HEK293 (cell line): ENCODE measurements around the gene SMPD3.

Experiments used
- REST ChIP-seq: fragments of 450-650 bp; formaldehyde crosslinking; IDR thresholded peaks from 2 replicates; pipeline ENCODE4 v1.5.1; 2016; ENCODE audit warnings: missing biosample characterization, missing genetic modification characterization
- TRIM28 ChIP-seq: IDR thresholded peaks from 2 replicates; pipeline ENCODE4 v1.6.1; 2011; ENCODE audit warnings: low read length, control low read depth, borderline replicate concordance
- ZBTB21 ChIP-seq: fragments of 450-650 bp; formaldehyde crosslinking; IDR thresholded peaks from 2 replicates; pipeline ENCODE4 v1.5.1; 2017; ENCODE audit warnings: missing biosample characterization, missing genetic modification characterization
- ZNF157 ChIP-seq: fragments of 450-650 bp; formaldehyde crosslinking; IDR thresholded peaks from 2 replicates; pipeline ENCODE4 v1.5.1; 2016; ENCODE audit warnings: missing biosample characterization, missing genetic modification characterization
- ZNF292 ChIP-seq: fragments of 450-650 bp; formaldehyde crosslinking; IDR thresholded peaks from 2 replicates; pipeline ENCODE4 v1.5.1; 2016; ENCODE audit warnings: low read depth, missing biosample characterization, missing genetic modification characterization, borderline replicate concordance
- ZNF776 ChIP-seq: fragments of 450-650 bp; formaldehyde crosslinking; IDR thresholded peaks from 2 replicates; pipeline ENCODE4 v1.5.0; 2017; ENCODE audit warnings: missing biosample characterization, missing genetic modification characterization, borderline replicate concordance
- ZSCAN18 ChIP-seq: fragments of 450-650 bp; formaldehyde crosslinking; IDR thresholded peaks from 2 replicates; pipeline ENCODE4 v1.5.1; 2016; ENCODE audit warnings: missing biosample characterization, missing genetic modification characterization
- ZSCAN30 ChIP-seq: fragments of 450-650 bp; IDR thresholded peaks from 2 replicates; pipeline ENCODE4 v1.5.1; 2018; ENCODE audit warnings: missing biosample characterization, mild to moderate bottlenecking, missing genetic modification characterization, moderate library complexity
- TF ChIP-seq, protein P1 (sequence below): fragments of 450-650 bp; formaldehyde crosslinking; IDR thresholded peaks from 2 replicates; pipeline ENCODE4 v1.5.1; 2016; ENCODE audit warnings: missing biosample characterization, missing genetic modification characterization

DNA sequence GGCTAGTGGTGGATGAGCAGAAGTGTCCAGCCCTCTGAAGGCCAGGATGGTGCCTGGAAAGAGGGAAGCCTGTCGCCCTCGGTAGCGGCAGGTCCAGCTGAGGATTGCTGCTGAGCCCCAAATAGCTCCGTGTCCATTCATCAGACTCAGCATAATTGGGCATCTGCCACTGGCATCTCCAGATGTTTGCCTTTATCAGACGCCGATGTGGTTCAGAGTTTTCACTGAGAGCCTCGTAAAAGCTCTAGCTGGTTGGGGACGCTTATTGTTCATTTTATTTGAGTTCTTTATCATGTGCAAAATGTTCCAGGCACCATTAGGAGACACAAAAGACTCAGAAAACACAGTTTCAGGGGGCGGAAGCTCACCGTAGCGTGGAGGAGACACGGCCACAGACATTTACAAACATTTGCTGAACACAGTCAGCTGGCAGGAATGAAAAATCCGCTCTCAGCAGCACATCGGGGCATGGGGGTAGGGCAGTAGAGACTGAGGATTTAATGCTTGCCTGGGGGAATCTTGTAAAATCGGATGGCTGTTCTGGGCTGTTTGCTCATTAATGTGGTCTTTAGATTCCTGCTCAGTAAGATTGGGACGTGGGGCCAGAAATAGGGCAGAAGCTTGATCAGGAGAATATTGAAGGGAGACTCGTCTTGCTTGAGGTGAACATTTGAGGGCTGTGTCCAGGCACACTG, 41.7 kb downstream of the SMPD3 start:
- TF ChIP-seq, protein P1, sequence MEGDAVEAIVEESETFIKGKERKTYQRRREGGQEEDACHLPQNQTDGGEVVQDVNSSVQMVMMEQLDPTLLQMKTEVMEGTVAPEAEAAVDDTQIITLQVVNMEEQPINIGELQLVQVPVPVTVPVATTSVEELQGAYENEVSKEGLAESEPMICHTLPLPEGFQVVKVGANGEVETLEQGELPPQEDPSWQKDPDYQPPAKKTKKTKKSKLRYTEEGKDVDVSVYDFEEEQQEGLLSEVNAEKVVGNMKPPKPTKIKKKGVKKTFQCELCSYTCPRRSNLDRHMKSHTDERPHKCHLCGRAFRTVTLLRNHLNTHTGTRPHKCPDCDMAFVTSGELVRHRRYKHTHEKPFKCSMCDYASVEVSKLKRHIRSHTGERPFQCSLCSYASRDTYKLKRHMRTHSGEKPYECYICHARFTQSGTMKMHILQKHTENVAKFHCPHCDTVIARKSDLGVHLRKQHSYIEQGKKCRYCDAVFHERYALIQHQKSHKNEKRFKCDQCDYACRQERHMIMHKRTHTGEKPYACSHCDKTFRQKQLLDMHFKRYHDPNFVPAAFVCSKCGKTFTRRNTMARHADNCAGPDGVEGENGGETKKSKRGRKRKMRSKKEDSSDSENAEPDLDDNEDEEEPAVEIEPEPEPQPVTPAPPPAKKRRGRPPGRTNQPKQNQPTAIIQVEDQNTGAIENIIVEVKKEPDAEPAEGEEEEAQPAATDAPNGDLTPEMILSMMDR, result no peak
- TF ChIP-seq ZNF776 (tag by site-specific recombination), result no peak
- no peak for TF ChIP-seq REST (tag by site-specific recombination)
- no peak for TF ChIP-seq ZBTB21
- no peak for TF ChIP-seq ZNF157 (tag by site-specific recombination)
- TF ChIP-seq ZSCAN18 (tag by site-specific recombination), result no peak
- TF ChIP-seq ZNF292 (tag by site-specific recombination), result no peak
- no peak for TF ChIP-seq TRIM28
- no peak for TF ChIP-seq ZSCAN30 (tag by site-specific recombination)
